ENCODE data around the gene GJB2.
"Not testable (repeated sequence)": the region's sequence is repeated elsewhere in the genome, so short reads cannot be mapped to it uniquely, and the experiment has no call there.

GRCh38 chr13:20153290-20153689 lies 39.4 kb downstream of the GJB2 start:
- not testable (repeated sequence) for TF ChIP-seq CTCF (conservative IDR thresholded peaks at IDR 0.05; ENCODE audit: low read length); EZH2phosphoT487 (IDR thresholded peaks at IDR 0.05; ENCODE audit: borderline replicate concordance)

Measured in Loucy (cell line).